Measurements from ENCODE around the gene SLC17A5. TPM values are rescaled to one million over a fixed set of nuclear protein-coding genes. Genes with fewer than 3 reads are reported as not detected.
"Not testable (repeated sequence)": the region's sequence is repeated elsewhere in the genome, so short reads cannot be mapped to it uniquely, and the experiment has no call there.

Gene SLC17A5
- total RNA-seq, 2 donors from 2014 or later = 39.3 to 48.3 TPM

GRCh38 chr6:73556836-73557235 lies 97.0 kb downstream of the SLC17A5 start:
- ATAC-seq (no peak), DNase-seq (no peak)
- intact Hi-C loops (cut with DNase I, micrococcal nuclease) = no loop called here

GRCh38 chr6:73555380-73555949 lies 98.3 kb downstream of the SLC17A5 start:
- ATAC-seq; DNase-seq; intact Hi-C loops (cut with DNase I, micrococcal nuclease): not testable (repeated sequence)

DNA sequence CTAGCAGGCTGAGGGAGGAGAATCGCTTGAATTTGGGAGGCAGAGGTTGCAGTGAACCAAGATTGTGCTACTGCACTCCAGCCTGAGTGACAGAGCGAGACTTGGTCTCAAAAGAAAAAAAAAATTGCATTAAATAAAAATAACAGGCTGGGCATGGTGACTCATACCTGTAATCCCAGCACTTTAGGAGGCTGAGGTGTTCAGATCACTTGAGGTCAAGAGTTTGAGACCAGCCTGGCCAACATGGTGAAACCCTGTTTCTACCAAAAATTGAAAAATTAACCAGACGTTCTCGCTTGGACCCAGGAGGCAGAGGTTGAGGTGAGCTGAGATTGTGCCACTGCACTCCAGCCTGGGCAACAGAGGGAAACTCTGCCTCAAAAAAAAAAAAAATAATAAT lies 102.7 kb downstream of the SLC17A5 start:
- DNase-seq; ATAC-seq; intact Hi-C loops (cut with DNase I, micrococcal nuclease): not testable (repeated sequence)

- no peak for DNase-seq
- ATAC-seq = no peak
- intact Hi-C loops (cut with DNase I, micrococcal nuclease) = no loop called here
These were observed 105.0 kb downstream of the SLC17A5 start for GRCh38 chr6:73548458-73549446.

- DNase-seq (no peak), ATAC-seq (no peak)
- intact Hi-C loops (cut with DNase I, micrococcal nuclease) = no loop called here
These were observed 106.8 kb downstream of the SLC17A5 start for GRCh38 chr6:73547036-73547435.

Other genes starting within 250 kb of the SLC17A5 start
- 1 to 10 TPM; 2.9 to 3.2 TPM for gene CGAS, start 201.7 kb downstream of the SLC17A5 start, total RNA-seq
- 10 to 100 TPM; 20.3 to 23.1 TPM for gene MTO1, start 192.3 kb downstream of the SLC17A5 start, total RNA-seq
- 1,000 to 10,000 TPM; 6,801 to 8,079 TPM for gene EEF1A1, start 133.0 kb downstream of the SLC17A5 start, total RNA-seq
- gene CD109, start 42.2 kb upstream of the SLC17A5 start, total RNA-seq = 1 to 10 TPM; 2.2 to 4.3 TPM

Data from left colon (tissue), 2 donors.